H1 (cell line): ENCODE measurements around the gene OGDHL. TPM values are rescaled to one million over a fixed set of nuclear protein-coding genes. Genes with fewer than 3 reads are reported as not detected.

ENCODE experiments used
- CTCF ChIA-PET: fragments of 300-600 bp; sonication (Branson Sonifier 250); formaldehyde crosslinking; loops from one replicate; lab custom pipeline; 2021; ENCODE audit not compliant: partially characterized antibody; lab: Charles Lee
- POLR2A ChIA-PET: fragments of 300-600 bp; sonication (Branson Sonifier 250); formaldehyde crosslinking; loops from one replicate; lab custom pipeline; 2021; ENCODE audit warnings: inconsistent platforms; ENCODE audit not compliant: partially characterized antibody; lab: Charles Lee
- DNase-seq, 2 experiments: peaks; one replicate each; pipeline versions ENCODE4 v3.0.0 to v3.0.0-alpha.2; 2010 to 2022; ENCODE audit warnings: low spot score in 2 of 2, low read depth in 1 of 2, mixed read lengths in 1 of 2
- FAIRE-seq: peaks from 2 replicates; lab custom pipeline; 2011; peaks lifted over from hg19 to GRCh38; lab: Jason Lieb, UNC
- H2AFZ ChIP-seq: 2 replicates; pipeline ENCODE4 v1.8.1; 2012; ENCODE audit warnings: low read length, inconsistent platforms
- H2AK5ac ChIP-seq: 2 replicates; pipeline ENCODE4 v1.6.1; 2013; ENCODE audit warnings: low read depth, low read length
- H2BK120ac ChIP-seq: replicated peaks from 2 replicates; pipeline ENCODE3; 2013; ENCODE audit warnings: low read depth, low read length, inconsistent platforms
- H2BK12ac ChIP-seq: 2 replicates; pipeline ENCODE4 v1.6.1; 2013; ENCODE audit warnings: low read depth, low read length
- H2BK15ac ChIP-seq: 2 replicates; pipeline ENCODE4 v1.6.1; 2013; ENCODE audit warnings: low read length
- H2BK20ac ChIP-seq: 2 replicates; pipeline ENCODE4 v1.6.1; 2013; ENCODE audit warnings: low read length
- H2BK5ac ChIP-seq: 2 replicates; pipeline ENCODE4 v1.6.1; 2013; ENCODE audit warnings: low read depth, low read length
- H3K14ac ChIP-seq: 2 replicates; pipeline ENCODE4 v1.6.1; 2013; ENCODE audit warnings: inconsistent platforms; ENCODE audit not compliant: insufficient read length
- H3K18ac ChIP-seq: 2 replicates; pipeline ENCODE4 v1.6.1; 2013; ENCODE audit warnings: low read length; ENCODE audit errors: extremely low read depth
- H3K23ac ChIP-seq: 2 replicates; pipeline ENCODE4 v1.6.1; 2013; ENCODE audit warnings: inconsistent platforms; ENCODE audit not compliant: insufficient read length
- H3K23me2 ChIP-seq: 2 replicates; pipeline ENCODE4 v1.6.1; 2013; ENCODE audit warnings: low read depth, low read length
- H3K27ac ChIP-seq: 2 replicates; pipeline ENCODE4 v1.6.1; 2011; ENCODE audit warnings: low read depth, low read length, inconsistent platforms
- H3K27me3 ChIP-seq, 4 experiments: replicated peaks in 1 of 4; 1 replicate in 1 of 4; 2 replicates in 3 of 4; pipeline versions ENCODE4 v1.6.1 to v1.8.1; 2011 to 2013; ENCODE audit warnings: low read length in 3 of 4, mild to moderate bottlenecking in 3 of 4, inconsistent platforms in 2 of 4, mixed read lengths in 2 of 4, moderate library complexity in 1 of 4; ENCODE audit not compliant: control insufficient read depth in 3 of 4, insufficient read depth in 3 of 4; ENCODE audit errors: extremely low read depth in 1 of 4
- H3K36me3 ChIP-seq, 4 experiments: 2 replicates each; pipeline versions ENCODE4 v1.6.1 to v1.8.1; 2011 to 2013; ENCODE audit warnings: mild to moderate bottlenecking in 4 of 4, low read length in 3 of 4, moderate library complexity in 2 of 4, control low read depth in 1 of 4, inconsistent platforms in 1 of 4; ENCODE audit not compliant: insufficient read depth in 4 of 4, control insufficient read depth in 2 of 4
- H3K4ac ChIP-seq: replicated peaks from 2 replicates; pipeline ENCODE3; 2013; ENCODE audit warnings: low read length, low read depth, mixed read lengths, inconsistent platforms; ENCODE audit not compliant: insufficient read length
- H3K4me1 ChIP-seq, 4 experiments: replicated peaks in 1 of 4; 1 replicate in 1 of 4; 2 replicates in 3 of 4; pipeline versions ENCODE4 v1.6.1 to v1.8.1; 2011 to 2013; ENCODE audit warnings: low read length in 3 of 4, inconsistent platforms in 2 of 4, mixed read lengths in 1 of 4; ENCODE audit not compliant: insufficient read depth in 4 of 4, control insufficient read depth in 3 of 4
- H3K4me2 ChIP-seq, 2 experiments: 2 replicates each; pipeline versions ENCODE4 v1.6.1 to v1.8.1; 2011 to 2013; ENCODE audit warnings: low read depth in 2 of 2, low read length in 2 of 2, control low read depth in 1 of 2, inconsistent platforms in 1 of 2, mild to moderate bottlenecking in 1 of 2; ENCODE audit not compliant: insufficient read depth in 1 of 2
- H3K4me3 ChIP-seq, 4 experiments: fragments of 200-600, 300-600 bp in 1 of 4; sonication (generic), shearing (Covaris generic), sonication (Bioruptor Twin) in 1 of 4; 2 replicates each; pipeline versions ENCODE4 v1.5.1 to v1.8.1; 2011 to 2016; ENCODE audit warnings: low read length in 4 of 4, low read depth in 3 of 4, control low read depth in 2 of 4, inconsistent platforms in 2 of 4, mild to moderate bottlenecking in 2 of 4, mixed read lengths in 1 of 4, moderate library complexity in 1 of 4; ENCODE audit not compliant: insufficient read depth in 2 of 4; ENCODE audit errors: extremely low read depth in 1 of 4
- H3K56ac ChIP-seq: replicated peaks from 2 replicates; pipeline ENCODE3; 2013; ENCODE audit warnings: low read depth, mild to moderate bottlenecking, mixed read lengths, low read length, inconsistent platforms; ENCODE audit not compliant: insufficient read length
- H3K79me1 ChIP-seq: 2 replicates; pipeline ENCODE4 v1.6.1; 2013; ENCODE audit warnings: low read depth, low read length, control low read depth
- H3K79me2 ChIP-seq, 2 experiments: 2 replicates each; pipeline versions ENCODE4 v1.6.1 to v1.8.1; 2012 to 2013; ENCODE audit warnings: low read length in 2 of 2, mild to moderate bottlenecking in 2 of 2, inconsistent platforms in 1 of 2; ENCODE audit not compliant: insufficient read depth in 2 of 2, control insufficient read depth in 1 of 2
- H3K9ac ChIP-seq, 4 experiments: replicated peaks in 1 of 4; 1 replicate in 1 of 4; 2 replicates in 3 of 4; pipeline versions ENCODE4 v1.6.1 to v1.8.1; 2011 to 2013; ENCODE audit warnings: low read depth in 3 of 4, low read length in 3 of 4, control low read depth in 2 of 4, mild to moderate bottlenecking in 2 of 4, moderate library complexity in 2 of 4, inconsistent platforms in 1 of 4; ENCODE audit errors: extremely low read depth in 1 of 4
- H3K9me3 ChIP-seq, 2 experiments: 2 replicates each; pipeline versions ENCODE4 v1.6.1 to v1.8.1; 2012 to 2013; ENCODE audit warnings: mild to moderate bottlenecking in 2 of 2, moderate library complexity in 2 of 2, control low read depth in 1 of 2, inconsistent platforms in 1 of 2, low read depth in 1 of 2, low read length in 1 of 2, mixed read lengths in 1 of 2; ENCODE audit not compliant: insufficient read depth in 2 of 2
- H4K20me1 ChIP-seq, 2 experiments: replicated peaks in 1 of 2; 2 replicates each; pipeline versions ENCODE3 to v1.8.1; 2011 to 2013; ENCODE audit warnings: inconsistent platforms in 2 of 2, low read length in 2 of 2, mild to moderate bottlenecking in 1 of 2; ENCODE audit not compliant: insufficient read depth in 2 of 2, control insufficient read depth in 1 of 2
- H4K5ac ChIP-seq: 2 replicates; pipeline ENCODE4 v1.6.1; 2013; ENCODE audit warnings: low read length, low read depth, mixed read lengths, inconsistent platforms; ENCODE audit not compliant: insufficient read length
- H4K8ac ChIP-seq: 2 replicates; pipeline ENCODE4 v1.8.0; 2013; ENCODE audit warnings: mild to moderate bottlenecking, moderate library complexity, low read length, inconsistent platforms; ENCODE audit not compliant: insufficient read depth; ENCODE audit errors: extremely low read depth
- H4K91ac ChIP-seq: replicated peaks from 2 replicates; pipeline ENCODE3; 2013; ENCODE audit warnings: low read length, mixed read lengths, inconsistent platforms; ENCODE audit not compliant: insufficient read length
- SIN3A ChIP-seq, 2 experiments: IDR thresholded peaks in 1 of 2; conservative IDR thresholded peaks in 1 of 2; 2 replicates each; pipeline ENCODE4 v1.6.1; 2011 to 2012; ENCODE audit warnings: low read length in 2 of 2, improper control_type of control experiment in 1 of 2, low read depth in 1 of 2, mild to moderate bottlenecking in 1 of 2
- SUZ12 ChIP-seq: fragments of 200-600 bp; sonication (generic); IDR thresholded peaks from 2 replicates; pipeline ENCODE4 v1.6.1; 2012; ENCODE audit warnings: mild to moderate bottlenecking, inconsistent platforms, low read length, moderate library complexity, mixed read lengths
- WGBS, 2 experiments: shearing (Covaris generic) in 1 of 2; methylation state at CpG; one replicate each; pipeline versions ENCODE4 v1.1.6 to v1.1.7; 2013 to 2015; ENCODE audit warnings: low lambda C conversion rate in 2 of 2, mixed read lengths in 2 of 2, inconsistent platforms in 1 of 2, low coverage in 1 of 2, missing lambda C conversion rate in 1 of 2; ENCODE audit not compliant: insufficient replicate concordance in 2 of 2, insufficient coverage in 1 of 2, insufficient read length in 1 of 2; ENCODE audit errors: extremely low coverage in 1 of 2, missing lambda C conversion rate in 1 of 2; 5-methylcytosine and 5-hydroxymethylcytosine counted together
- polyA plus RNA-seq, 7 experiments: library from polyadenylated mRNA; depleted of rRNA in 3 of 7; stranded (reverse) in 5 of 7; unstranded in 2 of 7; fragments of >200 nt in 5 of 7; fragments of 200-250 nt in 2 of 7; gene quantifications; 1 replicate in 5 of 7; 2 replicates in 1 of 7; 4 replicates in 1 of 7; pipeline versions ENCODE4 v1.2.1 to v1.2.3, GENCODE V29; 2011 to 2013; ENCODE audit warnings: missing spikeins in 2 of 7, mixed read lengths in 2 of 7
- total RNA-seq: library from RNA; stranded (reverse); fragmentation: NEBNext Ultra II Directional; extraction: Animal tissue kit (Norgen Biotek cat#: 25700); gene quantifications from 2 replicates; pipeline ENCODE4 v1.2.1, GENCODE V29; 2021

The OGDHL gene
- total and polyA plus RNA-seq, 2 of the 8 experiments (the other 6 are each of a cell fraction or from before 2014, with no cell fraction given), result 16.1 to 16.6 TPM

DNA sequence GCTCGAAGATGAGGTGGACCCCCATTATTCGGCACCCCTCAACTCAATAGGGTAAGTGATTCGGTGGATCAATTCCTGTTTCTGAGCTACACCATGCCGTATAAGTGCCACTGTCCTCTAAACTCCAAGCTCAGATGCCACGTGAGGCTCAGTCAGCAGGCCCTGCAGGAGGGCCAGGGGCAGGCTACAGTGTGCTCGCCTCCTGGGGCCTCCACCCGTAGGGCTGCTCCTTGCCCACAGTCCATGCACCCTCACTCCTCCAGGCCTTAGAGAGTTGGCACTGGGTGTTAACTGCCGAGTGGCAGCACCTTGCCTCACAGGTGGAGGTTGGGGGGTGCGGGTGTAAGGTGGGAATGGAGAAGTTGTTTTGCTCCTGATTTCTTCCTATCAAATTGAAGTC lies 70.5 kb downstream of the OGDHL start:
- no peak overlapping the region for H3K27ac ChIP-seq
- FAIRE-seq, result no peak
- no peaks in the 10 kb centered on the region for H3K23me2 ChIP-seq
- no peak overlapping the region for H2AK5ac ChIP-seq
- CTCF ChIA-PET, result interaction anchor here (0.8 to 2.1 kb wide), 10 partner anchors 8 to 98 kb away, joined by 3 to 10 read pairs (median 4); no protein-coding TSS in a partner anchor
- H2BK20ac ChIP-seq, result no peak overlapping the region
- no peak overlapping the region for H2BK120ac ChIP-seq
- no peaks in the 10 kb centered on the region for H3K79me2 ChIP-seq
- WGBS, 2 experiments, result 28% methylated on average over 9 of the region's 9 CpGs; no CpG with 5 or more reads in 1 of the 2 experiments
- no peak overlapping the region for H4K5ac ChIP-seq
- H3K23ac ChIP-seq, result no peak overlapping the region
- H3K4me3 ChIP-seq, result peak overlapping the region in 2 of 4 experiments; percentile 1 to 51; a peak in 1 of 8 replicates
- H3K4me2 ChIP-seq, result peak overlapping the region; percentile 67 to 73; a peak in 3 of 4 replicates
- H2AFZ ChIP-seq, result no peak overlapping the region
- H3K18ac ChIP-seq, result no peak overlapping the region; the same call in 1 of the 2 replicates
- DNase-seq, result no peak
- no peak overlapping the region for H3K14ac ChIP-seq
- no peak overlapping the region for H2BK5ac ChIP-seq
- peak; percentile 45; the same call in 1 of the 2 replicates for TF ChIP-seq SUZ12
- TF ChIP-seq SIN3A (conservative IDR thresholded peaks at IDR 0.05 in 1 of 2, IDR thresholded peaks at IDR 0.05 in 1 of 2; ENCODE audit: low read depth in 1 of 2, low read length in 2 of 2), result no peak
- no peaks in the 10 kb centered on the region for H3K79me1 ChIP-seq
- no peak overlapping the region for H3K56ac ChIP-seq
- POLR2A ChIA-PET, result interaction anchor here (1.4 to 1.5 kb wide), 3 partner anchors 12 to 96 kb away, joined by 3 to 4 read pairs (median 3); partner anchors contain the start of gene C10orf53
- peaks cover 0 to 7% (median 0%) of the 10 kb centered on the region in 4 experiments; a peak in 1 of 8 replicates for H3K36me3 ChIP-seq
- peaks cover 52 to 72% (median 70%) of the 10 kb centered on the region in 4 experiments for H3K27me3 ChIP-seq
- no peak overlapping the region for H3K4ac ChIP-seq
- H4K20me1 ChIP-seq, result peaks cover 5 to 10% of the 10 kb centered on the region in 2 experiments
- H3K9ac ChIP-seq, result no peak overlapping the region
- H2BK15ac ChIP-seq, result no peak overlapping the region
- H3K9me3 ChIP-seq, result peaks cover 8 to 17% of the 10 kb centered on the region in 2 experiments; a peak in 3 of 4 replicates
- no peak overlapping the region for H4K8ac ChIP-seq
- H3K4me1 ChIP-seq, result peaks cover 22 to 36% (median 25%) of the 10 kb centered on the region in 4 experiments
- H2BK12ac ChIP-seq, result no peak overlapping the region
- H4K91ac ChIP-seq, result no peak overlapping the region
